Activated T-cell treated with anti-CD3 and anti-CD28 coated beads for 4 hours (primary cell): Measurements from ENCODE around the gene FXYD7.
A peak's percentile ranks its signal among the peaks of the same experiment; 100 is the strongest.
"Not testable (repeated sequence)": the region's sequence is repeated elsewhere in the genome, so short reads cannot be mapped to it uniquely, and the experiment has no call there.

Experiments
- DNase-seq: peaks from one replicate; pipeline ENCODE4 v3.0.0-alpha.2; 2020

FXYD7 gene

DNA sequence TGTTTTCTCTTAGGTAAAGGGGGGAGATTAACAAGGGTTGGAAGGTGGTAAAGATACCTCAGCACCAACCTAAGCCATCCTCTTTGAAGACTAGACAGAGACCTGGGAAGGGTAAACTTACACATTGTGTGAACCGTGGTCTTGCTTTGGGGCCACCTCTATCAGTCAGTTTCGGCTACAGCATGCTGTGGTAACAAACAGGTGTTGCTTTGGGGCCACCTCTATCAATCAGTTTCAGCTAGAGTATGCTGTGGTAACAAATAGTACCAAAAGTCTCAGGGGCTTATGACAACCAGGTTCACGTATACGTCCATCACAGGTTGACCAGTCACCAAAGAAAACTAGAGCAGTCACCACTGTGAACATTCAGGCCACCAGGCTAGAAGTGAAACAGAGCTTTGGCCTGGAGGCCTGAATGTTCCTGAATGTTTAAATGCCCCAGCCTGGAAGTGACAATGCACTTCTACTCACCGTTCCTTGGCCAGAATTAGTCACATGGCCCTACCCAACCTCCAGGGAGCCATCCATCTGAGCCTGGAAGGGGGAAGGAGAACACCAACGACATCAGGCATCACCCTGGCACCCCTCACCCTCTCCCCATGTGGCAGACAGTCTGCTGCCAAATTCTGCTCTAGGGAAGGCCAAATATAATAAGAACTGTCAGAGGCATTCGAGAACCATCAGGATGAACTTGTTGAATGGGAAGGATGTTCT is 3.8 kb downstream of the FXYD7 start:
- no peak for DNase-seq

DNA sequence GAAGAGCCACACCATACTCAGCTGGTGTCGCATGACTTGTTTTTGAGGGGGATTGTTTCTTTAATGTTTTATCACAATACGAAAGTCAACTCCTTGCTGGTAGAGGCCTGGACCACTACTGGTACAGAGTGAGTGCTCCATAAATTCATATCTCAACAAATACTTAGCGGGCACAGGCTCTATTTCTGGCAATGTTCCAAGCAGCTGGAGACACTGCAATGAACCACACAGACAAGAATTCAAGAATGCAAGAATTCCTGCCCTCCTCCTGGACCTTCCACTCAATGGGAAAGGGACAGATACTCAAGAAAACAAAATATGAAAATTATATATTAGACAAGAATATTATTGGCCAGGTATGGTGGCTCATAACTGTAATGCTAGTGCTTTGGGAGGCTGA is 6.4 kb downstream of the FXYD7 start:
- DNase-seq = no peak

DNA sequence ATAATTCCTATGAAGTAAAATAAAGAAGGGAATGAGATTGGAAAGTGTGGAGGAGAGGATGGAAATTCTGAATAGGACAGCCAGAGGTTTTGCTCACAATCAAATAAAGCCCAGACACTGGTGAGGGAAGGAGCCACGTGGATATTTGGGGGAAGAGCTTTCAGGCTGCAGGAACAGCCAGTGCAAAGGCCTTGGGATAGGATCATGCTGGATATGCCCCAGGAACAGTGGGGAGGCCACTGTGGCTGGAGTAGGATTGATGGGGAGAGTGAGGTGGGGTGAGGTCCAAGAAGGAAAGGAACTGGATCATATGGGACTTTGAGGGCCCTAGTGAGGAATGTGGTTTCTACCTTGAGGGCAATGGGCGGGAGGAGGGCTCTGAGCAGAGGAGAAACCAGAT is 7.4 kb downstream of the FXYD7 start:
- DNase-seq = no peak

DNA sequence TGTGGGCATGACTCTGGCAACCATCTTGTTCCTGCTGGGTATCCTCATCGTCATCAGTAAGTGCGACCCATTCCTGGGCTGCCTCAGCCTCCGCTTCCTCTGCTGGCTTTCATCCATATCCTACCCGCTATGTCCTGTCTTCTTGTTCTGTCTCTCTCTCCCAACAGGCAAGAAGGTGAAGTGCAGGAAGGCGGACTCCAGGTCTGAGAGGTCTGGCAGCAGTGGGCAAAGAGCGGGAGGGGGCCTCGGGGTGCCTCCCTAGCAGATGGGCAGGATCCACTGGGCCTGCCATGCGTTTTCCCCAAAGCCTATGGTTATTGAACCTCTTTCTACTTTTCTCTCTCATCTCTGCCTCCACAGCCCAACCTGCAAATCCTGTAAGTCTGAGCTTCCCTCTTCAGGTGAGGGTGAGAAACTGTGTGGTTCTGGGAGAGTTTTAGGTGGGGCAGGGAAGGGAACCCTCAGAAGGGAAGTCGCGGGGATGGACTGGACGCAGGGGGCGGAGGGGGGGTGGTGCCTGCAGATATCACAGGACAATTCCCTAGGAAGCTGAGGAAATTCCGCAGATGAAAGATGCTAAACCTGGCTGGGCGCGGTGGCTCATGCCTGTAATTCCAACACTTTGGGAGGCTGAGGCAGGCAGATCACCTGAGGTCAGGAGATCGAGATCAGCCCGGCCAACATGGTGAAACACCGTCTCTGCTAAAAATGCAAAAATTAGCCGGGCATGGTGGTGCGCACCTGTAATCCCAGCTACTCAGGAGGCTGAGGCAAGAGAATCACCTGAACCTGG is 8.4 kb downstream of the FXYD7 start:
- DNase-seq = no peak

DNA sequence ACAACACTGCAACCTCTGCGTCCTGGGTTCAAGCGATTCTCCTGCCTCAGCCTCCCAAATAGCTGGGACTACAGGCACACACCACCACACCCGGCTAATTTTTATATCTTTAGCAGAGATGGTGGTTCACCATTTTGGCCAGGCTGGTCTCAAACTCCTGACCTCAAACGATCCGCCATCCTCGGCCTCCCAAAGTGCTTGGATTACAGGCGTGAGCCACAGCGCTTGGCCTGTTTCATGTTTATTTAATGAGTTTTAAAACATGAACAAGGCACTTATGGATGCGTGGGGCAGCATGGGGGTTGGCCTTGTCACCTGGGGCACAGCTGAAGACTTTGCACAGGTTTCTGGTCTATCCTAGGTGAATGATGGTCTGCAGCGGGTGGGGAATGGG is 10.1 kb downstream of the FXYD7 start:
- DNase-seq = not testable (repeated sequence)

DNA sequence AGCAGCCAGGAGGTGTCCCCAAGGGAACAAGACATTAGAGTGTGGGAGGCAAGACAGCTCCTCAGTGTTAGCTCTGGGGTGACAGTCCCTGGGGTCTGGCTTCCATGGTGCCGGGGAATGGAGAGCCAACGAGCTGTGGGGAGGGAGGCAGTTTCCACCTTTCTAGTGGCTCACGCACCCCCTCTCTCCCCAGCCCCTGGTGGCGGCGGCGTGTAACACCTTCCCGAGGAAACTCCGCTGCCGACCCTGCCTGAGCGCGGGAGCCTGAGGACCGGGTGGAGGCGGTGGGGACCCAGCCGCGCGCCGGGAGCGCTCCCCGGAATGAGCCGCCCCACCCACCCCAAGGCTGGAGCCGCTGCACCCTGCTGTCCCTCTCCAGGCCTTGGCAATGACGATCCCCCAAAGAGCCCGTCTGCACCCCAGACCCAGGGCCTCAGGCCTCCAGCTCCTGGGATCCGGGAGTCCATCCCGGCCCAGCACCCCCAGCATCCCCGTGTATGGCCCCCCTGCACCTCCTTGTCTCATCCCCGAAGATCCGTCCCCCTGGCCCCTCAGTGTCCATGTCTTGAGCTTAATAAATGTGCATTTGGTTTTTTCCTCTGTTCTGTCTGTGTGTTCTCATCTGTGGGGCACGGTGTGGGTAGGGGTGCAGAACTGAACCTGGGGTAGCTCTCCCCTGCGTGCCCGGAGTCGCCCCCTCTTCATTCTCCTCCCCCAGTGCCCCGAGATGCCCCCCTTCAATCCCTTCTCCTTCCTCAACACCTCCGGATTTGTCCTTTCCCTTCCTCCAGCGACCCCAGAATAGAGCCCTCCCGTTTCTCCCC is 10.9 kb downstream of the FXYD7 start:
- DNase-seq = peak; percentile 63

DNA sequence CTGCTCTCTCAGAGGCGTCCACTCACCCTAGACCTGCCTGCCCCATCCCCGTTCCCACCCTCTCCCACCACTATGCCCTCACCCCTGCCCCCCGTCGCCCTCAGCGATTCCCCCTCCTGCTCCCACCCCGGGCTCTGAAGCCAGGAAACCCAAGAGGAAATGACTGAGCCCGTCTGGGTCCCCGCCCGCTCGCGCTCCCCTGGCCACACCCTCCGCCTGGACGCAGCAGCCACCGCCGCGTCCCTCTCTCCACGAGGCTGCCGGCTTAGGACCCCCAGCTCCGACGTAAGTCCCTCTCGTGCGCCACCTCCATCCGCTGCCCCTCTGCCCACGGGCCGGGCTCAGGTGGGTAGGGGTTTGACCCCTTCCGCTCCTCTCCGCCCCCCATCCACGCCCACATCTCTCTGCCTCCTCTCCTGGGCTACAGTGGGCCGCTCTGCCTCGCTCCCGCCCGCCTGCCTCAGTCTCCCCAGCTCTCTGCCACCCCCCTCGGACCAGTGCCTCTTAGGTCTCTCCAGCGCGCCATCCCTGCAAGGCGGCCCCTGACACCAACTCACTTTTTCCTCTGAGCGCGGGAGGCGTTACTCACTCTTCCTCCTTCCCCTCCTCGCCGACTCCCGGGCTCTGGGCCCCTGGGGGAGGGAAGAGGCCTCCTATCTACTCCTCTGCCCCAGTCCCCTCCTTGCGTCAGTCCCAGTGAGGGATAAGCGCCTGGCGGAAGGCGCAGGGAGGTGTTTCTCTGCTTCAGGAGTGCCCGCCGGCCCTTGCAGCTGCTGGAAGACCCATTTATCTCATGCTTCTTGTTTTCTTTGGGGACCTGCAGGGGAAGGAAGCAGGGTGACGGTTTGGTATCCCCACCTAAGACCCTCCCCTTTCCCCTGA is 11.7 kb downstream of the FXYD7 start, which contains the start of gene FXYD5:
Gene FXYD5, plus strand, starts transcription at position 211 of the 882 bp plus-strand sequence. CDS start 816 bp downstream, outside the sequence.
- peak; percentile 81 for DNase-seq

DNA sequence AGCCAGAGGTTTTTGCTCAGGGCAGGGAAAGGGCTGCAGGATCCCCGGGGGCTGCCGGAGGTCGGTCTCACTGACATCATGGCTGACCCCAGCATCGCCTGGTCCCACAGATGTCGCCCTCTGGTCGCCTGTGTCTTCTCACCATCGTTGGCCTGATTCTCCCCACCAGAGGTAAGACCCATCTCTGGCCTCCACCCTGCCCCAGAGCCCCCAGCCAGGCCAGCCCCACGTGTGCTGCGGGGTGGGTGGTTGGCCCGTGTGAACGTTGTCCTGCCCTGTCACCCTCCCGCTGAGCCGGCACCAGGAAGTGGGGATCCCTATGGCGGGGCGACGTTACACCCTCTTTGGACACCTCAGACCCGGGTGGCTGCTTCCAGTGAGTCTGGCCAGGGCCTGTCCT is 12.4 kb downstream of the FXYD7 start:
- DNase-seq = no peak

DNA sequence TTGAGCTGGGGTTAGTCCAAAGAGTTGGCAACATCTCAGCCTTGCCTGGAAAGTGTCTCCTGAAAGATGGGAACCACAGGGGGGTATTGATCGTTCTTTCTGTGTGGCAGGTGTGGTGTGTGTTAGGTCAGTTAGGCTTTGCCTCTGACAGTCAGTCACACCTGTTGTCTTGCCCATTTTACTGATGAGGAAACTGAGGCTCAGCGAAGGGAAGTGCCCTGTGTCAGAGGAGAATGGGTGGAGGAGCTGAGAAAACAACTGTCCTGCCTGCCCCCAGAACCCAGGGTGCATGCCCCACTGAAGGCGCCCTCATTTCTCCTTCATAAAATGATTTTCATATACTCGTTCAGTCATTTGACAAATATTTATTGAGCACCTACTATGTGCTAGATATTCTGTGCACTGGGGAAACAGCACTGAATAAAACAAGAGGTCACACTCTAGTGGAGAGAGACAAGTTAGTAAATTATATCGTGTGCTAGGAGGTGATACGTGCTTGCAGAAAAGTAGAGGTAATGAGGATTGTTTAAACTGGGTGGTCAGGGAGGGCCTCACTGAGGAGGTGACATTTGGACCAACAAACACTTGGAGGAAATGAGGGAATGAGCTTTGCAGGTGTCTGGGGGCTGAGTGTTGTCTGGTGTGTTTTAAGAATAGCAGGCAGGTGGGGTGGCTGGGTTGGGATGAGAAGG is 13.1 kb downstream of the FXYD7 start:
- DNase-seq = no peak

DNA sequence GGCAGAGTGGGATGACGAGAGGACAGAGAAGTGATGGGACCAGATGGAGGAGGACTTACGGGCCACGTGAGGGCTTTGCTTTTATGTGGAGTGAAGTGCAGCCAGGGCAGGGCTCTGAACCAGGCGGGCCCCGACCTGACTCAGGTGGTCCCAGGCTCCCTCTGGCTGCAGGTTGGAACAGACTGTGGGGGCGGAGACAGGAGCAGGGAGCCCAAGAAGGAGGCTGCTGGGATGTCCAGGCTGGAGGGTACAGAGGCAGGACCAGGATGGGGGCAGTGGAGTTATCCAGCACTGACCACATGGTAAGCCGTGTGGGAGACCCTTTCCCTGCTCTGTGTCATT is 13.6 kb downstream of the FXYD7 start:
- no peak for DNase-seq

DNA sequence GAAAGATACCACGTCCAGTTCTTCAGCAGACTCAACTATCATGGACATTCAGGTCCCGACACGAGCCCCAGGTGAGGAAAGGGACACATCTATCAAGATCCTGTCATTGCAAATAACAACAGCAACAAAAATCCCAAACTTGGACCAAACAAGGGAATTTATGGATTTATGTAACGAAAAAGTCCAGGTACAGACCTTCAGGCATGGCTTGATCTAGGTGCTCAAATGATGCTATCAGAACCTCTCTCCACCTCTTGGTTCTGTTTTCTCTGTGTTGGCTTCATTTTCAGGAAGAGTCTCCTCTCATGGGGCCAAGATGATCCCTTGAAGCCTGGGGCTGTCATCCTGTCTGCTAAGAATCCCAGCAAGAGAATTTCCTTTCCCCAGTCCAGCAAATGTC is 14.4 kb downstream of the FXYD7 start:
- DNase-seq = no peak

DNA sequence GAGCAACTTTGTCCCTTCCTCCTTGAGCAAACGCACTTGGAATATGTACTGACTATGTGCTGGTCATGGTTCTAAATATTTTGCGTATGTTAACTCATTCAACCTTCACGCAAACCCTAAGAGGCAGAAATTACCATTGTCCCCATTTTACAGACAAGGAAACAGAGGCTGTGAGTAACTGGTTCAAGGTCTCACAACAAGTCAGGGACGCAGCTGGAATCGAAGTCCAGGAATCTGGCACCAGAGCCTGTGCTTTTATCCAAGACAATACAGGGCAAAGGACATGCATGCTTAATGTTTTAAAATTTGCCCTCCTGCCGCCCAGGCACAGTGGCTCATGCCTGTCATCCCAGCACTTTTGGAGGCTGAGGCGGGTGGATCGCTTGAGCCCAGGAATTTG is 16.6 kb downstream of the FXYD7 start:
- DNase-seq = no peak

DNA sequence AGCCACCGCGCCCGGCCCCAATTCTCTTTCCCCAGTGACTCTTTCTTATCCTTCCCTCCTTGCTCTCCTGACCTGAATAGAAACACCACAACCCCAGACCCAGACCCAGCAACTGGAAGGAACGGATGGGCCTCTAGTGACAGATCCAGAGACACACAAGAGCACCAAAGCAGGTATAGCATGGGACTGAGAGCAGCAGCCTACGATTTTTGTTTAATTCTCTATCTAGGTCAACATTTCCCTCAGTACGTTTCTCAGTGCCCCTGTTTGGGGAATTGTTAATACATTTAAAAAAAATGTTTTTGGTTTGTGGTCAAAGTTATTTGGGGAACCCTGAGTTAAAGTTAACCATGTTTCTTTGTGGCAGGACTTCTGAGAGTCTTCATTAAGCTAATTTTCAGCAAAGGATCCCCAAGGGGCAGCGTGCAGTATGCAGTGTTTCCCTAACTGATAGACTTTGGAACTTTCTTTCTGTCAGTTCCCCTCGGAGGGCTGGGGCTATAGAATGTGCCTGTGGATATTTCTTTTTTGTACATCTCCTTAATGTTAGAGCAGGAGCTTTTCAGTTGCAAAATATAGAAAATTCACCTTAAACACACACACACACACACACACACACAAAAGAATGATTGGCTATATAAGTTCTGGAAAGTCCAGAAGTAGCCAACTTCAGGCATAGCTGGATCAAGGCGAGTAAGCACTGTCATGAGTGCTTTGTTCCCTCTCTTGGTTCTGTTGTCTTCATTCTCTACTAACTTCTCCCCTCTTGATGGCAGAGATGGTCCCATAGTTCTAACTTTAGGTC is 17.8 kb downstream of the FXYD7 start:
- DNase-seq = no peak

DNA sequence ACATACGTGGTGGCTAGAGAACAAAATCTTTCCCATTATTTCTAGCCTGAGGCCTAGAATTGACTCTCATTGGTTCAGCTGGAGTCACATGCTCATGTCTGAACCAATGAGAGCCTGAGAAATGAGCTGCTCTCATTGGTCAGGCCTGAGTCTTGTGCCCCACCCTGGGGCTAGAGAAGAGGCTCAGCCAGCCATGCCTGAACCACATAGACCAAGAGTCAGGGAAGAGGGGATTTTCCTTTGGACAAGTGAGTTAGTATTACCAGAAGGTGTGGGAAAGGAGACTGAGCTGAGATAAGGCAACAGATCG is 18.3 kb downstream of the FXYD7 start:
- DNase-seq = no peak

DNA sequence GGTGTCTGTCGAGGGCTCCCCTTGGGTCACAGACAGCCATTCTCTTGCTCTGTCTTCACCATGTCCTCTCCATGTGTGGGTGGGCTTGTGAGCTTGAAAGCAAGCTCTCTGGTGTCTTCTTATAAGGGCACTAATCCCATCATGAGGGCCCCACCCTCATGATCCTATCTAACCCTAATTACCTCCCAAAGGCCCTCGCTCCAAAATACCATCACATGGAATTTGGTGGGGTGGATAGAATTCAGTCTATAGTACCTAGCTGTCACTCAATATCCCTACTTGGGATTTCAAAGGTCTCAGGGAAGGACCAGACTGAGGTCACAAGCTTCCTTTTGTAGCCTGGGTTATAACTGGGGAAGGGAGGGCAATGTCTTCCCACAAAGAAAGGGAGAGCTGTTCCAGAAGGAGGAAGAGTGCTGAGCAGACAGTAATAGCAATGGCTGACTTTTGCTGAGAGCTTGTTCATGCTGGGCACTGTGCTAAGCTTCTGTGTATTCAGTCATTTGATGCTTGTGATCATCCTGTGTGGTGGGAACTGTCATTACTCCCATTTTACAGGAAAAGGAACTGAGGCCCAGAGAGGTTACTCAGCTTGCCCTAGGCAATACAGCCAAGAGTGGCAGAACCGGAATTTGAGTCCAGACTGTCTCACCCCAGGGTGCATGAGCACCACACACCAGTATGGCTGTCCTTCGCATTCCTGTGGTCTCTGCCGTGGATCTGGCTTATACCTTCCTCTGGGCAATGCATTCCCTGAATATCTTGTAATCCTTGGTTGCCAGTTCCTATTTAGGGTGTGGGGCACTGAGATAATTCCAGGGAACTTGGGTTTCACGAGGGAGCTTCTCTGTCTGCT is 19.6 kb downstream of the FXYD7 start:
- no peak for DNase-seq

DNA sequence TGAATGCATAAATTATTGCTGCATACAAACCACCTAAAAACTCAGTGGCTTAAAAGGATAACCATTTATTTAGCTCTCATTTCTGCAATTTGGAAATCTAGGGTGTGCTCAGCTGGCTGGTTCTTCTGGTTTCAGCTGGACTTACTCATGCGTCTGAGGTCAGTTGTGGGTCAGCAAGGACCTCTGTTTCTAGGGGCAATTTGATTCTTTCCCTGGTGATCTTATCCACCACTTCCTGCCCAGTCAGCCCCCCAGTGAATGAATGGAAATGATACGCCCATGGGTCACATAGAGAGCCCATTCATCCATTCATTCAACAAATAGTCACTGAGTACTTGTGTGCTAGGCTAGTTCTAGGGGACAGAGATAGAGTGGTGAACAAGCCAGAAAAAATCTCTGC is 21.4 kb downstream of the FXYD7 start:
- DNase-seq = no peak

DNA sequence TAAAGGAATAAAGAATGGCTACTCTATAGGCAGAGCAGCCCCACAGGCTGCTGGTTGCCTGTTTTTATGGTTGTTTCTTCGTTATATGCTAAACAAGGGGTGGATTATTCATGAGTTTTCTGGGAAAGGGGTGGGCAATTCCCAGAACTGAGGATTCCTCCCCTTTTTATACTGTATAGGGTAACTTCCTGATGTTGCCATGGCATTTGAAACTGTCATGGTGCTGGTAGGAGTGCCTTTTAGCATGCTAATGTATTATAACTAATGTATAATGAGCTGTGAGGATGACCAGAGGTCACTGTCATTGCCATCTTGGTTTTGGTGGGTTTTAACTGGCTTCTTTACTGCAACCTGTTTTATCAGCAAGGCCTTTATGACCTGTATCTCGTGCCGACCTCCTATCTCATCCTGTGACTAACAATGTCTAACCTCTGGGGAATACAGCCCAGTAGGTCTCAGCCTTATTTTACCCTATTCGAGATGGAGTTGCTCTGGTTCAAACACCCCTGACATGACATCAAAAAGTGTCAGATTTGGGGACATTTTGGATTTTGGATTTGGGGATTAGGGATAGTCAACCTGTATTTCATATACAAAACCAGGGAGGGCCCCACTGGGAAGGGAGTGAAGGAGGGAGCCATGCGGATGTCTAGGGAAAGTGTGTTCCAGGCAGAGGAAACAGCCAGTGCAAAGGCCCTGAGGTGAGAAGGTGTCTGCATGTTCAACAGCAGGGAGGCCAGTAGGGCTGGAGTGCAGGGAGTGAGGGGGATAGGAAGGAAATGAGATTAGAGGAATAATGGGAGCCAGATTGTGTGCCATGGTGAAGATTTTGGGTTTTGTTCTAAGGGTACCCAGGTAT is 22.4 kb downstream of the FXYD7 start:
- DNase-seq = no peak

DNA sequence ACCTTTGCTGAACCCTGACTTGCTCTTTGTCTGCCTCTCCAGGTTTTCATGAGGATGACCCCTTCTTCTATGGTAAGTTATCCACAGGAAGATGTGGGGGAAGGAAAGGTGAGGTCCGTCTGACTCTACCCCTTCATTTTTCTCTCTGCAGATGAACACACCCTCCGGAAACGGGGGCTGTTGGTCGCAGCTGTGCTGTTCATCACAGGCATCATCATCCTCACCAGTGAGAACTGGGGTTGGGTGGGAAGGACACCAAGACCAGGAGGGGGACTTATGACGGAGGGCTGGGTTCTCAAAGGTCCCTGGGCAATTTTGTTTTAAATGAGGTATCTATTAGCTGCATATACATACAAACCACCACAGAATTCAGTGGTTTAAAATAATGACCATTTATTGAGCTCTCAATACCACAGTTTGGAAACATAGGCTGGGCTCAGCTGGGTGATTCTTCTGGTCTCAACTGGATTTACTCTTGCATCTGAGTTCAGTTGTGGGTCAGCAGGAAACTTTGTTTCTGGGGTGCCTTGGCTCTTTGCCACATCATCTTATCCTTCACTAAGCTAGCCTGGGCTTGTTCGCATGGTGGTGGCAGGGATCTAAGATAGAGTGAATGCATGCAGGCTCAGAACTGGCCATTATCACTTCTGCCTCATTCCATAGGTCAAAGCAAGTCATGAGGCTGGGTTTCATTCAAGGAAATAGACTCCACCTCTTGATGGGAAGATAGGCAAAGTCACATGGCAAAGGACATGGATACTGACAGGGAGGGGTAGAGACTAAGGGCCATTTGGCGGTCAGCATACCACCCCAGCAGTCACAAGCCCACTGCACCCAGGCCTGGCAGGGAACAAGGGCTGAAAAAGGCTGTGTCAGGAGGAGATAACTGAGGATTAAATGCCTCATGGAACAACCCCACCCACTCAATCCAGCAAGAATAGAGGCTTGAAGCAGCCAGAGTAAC is 23.3 kb downstream of the FXYD7 start:
- DNase-seq = no peak
